ENCODE results near the gene ASB2.
A peak's percentile ranks its signal among the peaks of the same experiment; 100 is the strongest.

The ASB2 gene

DNA sequence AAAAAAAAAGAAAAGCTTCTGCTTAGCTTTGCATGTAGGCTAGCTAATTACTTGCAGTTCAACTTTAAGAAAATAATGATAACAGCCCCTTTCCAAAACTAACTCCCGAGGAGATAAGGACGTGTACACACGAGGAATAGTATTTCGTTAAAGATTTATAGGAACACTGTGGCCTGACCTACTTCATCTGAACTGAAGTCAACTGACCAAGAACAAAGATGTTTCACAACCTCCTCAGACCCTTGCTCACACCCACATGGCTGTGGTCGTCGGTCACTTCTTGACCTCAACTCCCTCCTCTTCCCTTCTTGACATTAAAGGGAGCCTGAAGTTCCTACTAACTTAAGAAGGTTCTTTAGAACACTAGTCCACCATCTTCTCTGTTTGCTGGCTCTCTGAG, 74.6 kb downstream of the ASB2 start:
- no peak for DNase-seq

DNA sequence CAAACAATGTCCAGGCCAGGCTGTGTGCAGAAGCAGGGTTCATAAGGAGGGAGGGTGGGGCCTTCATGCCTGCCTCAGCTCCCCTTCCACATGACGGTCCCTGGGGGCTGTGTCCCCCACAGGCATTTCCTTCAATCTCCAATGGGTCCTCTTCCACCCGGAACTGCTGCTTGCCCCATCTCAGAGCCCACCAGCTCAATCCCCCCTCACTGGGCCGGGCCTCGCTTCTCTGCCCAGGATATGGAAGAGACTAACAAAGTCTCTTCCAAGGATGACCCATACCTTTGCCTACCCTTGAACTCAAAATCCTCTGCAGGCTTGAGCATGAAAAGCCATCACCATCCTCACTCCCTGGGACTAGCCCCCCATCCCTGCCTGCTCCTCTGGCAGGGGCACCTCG, 77.6 kb downstream of the ASB2 start:
- DNase-seq, result no peak

DNA sequence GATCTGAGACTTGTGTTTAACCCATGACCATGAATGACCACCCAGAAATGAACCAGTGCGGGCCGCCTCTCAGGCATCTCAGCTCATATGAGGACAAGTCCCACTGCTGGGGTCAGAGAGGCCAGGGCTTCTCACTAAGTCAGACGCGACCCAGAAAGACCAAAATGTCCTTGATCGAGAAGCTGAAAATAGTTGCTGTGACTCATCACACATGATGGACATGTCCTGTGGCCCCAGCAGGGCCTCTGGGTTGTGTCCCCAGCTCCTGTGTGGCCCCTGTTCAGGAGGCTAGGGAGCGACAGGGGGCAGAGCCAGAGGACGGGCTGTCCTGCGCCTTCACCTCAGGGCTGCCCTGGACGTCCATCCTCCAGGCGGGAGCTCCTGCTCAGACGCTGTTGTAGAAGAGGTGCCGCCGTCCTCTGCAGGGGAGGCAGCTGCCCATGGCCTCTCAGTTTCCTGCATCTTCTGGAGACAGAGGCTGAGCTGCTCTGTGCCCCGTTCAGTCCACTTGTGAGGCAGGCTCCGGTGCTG, 78.2 kb downstream of the ASB2 start:
- no peak for DNase-seq

DNA sequence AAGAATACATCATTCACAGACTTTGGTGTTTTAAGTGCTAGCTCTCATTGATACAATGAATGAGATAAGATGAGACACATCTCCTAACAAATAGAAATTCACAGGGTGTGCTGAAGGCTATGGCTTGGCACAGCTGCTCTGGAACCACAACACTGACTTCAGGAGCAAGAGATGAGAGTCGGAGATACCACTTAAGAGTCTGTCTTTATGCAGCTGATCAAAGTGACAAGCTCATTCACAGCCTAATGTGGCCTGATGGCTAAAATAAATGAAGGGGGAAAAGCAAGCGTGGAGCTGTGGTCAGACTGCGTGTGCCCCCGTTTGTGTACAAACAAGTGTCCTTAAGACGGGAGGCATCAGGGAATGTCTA, 78.9 kb downstream of the ASB2 start:
- no peak for DNase-seq

DNA sequence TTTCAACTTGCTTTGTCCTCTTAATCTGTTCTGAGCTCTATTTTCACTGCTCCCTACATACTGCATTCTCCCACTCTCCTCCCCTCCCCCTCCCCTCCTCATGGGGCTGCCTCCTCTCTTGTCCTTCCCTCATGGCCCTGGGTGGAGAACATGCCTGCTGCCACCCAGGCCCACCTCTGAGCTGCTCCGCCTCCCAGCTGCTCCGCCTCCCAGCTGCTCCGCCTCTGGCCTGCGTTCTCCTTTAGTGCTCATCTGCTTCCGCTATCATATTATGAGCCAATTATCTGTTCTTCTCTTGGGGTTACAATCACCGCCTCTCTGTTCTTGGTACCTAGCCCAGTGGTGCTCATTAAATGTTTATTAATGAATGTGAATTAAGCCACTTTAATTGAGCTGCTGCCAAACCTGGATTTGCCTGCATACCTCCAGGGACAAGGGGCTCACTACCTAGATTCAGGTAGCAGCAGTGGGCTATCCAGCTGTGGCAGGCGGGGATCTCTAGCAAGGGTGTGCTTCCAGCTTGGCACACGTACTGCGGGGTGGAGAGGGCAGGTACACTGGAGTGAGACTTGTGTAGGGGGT, 81.3 kb downstream of the ASB2 start:
- no peak for DNase-seq

DNA sequence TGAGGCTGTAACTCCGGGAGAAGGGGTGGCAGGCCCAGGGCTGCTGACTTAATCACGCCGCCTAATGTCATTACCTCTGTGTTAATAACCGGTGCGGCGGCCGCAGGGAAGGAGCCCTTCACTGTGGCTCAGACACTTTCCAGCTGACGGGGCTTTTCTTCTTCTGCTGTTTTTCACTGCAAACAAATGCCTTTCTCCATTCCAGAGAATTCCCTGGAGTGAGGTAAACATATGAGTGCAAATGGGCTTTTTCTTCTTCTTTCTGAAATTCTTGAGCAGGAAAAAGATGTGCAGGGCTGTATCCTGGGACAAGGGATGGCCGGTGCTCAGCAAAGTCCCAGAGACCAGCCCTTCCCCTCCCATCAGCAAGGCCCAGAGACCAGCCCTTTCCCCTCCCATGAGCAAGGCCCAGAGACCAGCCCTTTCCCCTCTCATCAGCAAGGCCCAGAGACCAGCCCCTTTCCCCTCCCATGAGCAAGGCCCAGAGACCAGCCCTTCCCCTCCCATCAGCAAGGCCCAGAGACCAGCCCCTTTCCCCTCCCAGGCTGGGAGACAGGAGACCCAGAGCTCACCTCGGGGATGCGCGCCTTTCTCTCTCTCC, 82.6 kb downstream of the ASB2 start:
- DNase-seq, result no peak

DNA sequence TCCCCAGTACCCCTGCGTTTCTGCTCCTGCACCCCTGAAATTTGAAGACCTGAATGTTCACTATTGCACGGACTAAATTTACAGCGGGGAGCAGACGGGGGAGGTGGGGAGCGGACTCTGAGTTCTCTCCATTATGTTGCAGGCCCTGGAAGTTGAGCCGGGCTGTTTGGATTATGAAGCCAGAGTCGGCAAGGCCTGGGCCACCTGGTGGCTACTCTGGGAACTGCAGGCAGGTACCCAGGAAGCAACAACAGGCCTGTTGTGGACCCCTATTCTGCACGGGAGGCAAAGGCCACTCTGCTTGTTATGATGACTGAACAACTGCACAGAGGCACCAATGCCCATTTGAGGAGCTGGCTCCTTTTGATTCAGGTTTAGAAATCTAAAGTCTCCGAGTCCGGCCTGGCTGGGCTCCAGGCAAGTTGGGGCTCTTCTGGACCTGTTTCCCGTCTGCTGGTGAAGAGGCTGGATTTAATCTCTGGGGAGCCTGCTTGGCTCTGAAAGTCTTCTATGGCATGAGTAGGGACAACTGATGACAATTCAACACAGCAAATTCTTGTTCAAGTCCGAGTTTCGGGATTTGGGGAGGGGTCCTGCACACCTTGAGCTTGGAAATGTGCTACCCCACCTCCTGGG, 83.3 kb downstream of the ASB2 start:
- peak; percentile 20 to 71 (median 41) for DNase-seq

DNA sequence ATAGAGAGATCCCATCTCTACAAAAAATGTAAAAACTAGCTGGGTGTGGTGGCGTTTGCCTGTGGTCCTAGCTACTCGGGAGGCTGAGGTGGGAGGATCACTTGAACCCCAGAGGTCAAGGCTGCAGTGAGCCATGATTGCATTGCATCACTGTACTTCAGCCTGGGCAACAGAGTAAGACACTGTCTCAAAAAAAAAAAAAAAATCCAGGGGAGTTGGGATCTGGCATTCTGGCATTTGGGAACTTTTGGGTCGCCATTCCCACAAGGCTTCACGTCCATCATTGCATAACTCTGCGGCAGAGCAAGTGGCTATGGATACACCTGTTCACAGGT, 83.9 kb downstream of the ASB2 start:
- DNase-seq, result no peak

DNA sequence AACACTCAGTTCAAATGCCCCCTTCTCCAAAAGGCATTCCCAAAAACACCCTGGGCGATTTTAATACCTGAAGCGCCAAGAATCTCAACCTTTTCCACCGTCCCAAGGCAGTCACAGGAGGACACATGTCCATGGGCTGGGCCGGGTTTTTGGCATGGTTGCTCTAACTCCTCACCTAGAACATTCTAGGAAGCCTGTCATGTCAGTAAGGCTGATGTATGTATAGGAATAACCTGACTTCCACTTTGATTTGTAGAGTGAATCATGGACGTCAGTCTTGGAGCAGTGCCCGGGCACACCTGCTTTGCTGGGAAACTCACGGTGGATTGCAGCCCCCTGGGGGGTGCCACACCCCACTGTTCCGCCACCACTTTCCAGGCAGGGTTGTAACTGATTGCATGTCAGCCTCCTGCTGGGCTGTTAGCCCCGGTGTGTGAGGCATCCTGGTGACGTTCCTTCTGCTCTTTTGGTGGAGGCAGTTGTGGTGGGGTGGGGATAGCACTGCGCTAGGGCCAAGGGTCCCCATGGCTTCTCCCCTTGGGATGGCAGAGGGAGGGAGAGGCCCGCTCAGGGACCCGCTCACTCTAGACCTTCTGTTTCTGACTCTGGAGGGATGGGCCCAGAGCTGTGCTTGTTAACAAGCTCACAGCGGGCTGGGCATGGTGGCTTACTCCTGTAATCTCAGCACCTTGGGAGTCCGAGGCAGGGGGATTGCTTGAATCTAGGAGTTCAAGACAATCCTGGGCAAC, 84.4 kb downstream of the ASB2 start:
- no peak for DNase-seq

DNA sequence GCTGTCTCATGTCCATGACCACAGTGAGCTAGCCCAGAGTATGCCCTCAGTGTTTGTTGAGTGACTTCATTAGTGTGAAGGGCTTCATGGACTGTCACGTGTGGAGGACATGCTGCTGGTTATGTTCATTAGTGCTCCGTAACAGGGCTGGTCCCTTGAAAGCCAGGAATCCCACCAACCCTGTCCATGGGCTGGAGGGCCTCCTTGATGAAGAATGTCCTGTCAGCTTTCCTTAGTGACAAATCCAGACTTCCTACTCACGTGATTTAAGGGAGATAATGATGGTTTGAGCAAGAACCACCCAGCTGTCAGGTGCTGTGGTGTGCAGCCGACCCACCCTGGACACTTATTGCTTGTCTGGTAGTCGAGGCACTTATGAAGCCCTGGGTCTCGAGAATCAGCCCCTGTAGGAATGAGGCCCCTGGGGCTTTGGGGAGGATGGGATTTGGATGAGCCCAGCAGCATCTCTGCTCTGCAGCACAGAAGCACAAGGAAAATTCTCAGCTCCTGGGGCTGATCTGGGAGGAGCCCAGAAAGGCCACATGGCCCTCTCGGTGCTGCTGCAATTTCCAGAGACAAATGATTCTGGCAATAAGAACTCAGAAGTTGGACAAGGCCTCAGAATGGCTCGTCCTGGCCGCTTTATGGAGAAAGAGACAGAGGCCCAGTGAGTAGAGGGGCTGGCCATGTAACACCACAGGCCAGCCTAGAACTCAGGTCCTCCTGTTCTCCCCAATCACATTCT, 86.5 kb downstream of the ASB2 start:
- DNase-seq, result no peak

DNA sequence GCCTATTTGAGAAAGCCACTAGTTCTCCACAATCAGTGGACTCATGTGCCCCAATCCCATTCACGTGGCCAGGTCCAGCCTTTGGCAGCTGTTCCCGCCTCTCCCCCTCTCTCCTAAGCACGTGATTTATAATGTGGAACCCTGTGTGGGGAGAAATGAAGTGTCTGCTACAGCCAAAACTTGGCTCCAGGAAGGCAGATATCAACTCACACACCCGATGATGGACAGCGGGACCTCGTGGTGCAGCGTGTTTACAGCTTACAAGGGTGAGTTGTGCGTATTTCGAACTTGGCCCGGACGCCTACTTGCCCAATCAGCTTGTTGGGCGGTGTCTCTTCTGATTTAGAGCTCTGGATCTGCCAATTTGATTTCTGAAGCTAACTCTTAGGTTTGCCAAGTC, 87.4 kb downstream of the ASB2 start:
- DNase-seq, result no peak

DNA sequence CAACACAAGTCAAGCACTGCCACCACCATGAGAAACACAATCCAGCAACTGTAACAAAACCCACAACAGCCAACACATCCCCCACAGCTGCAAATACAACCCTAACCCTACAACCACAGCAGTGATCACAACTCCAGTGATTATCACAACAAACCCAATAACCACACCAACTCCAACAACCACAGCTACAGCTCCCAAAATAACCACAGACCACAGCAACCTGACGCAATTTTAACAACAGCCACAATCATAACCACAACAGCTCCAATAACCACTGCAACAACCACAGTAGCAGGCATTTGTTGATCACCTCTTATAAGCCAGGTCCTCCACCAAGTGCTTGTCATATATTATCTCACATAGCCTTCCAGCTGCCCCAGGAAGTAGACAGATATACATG, 91.4 kb downstream of the ASB2 start:
- DNase-seq, result no peak

All from stimulated activated naive CD4-positive, alpha-beta T cell (primary cell).